OCI-LY7 (cell line): ENCODE results near the gene CRYAB.

ENCODE experiments used
- CTCF ChIP-seq: fragments of 200-600 bp; sonication (generic); conservative IDR thresholded peaks from 2 replicates; pipeline ENCODE4 v1.5.1; 2014; ENCODE audit warnings: mild to moderate bottlenecking, antibody characterized with exemption, low read length, moderate library complexity, mixed read lengths
- EZH2phosphoT487 ChIP-seq: fragments of 200-600 bp; sonication (generic); IDR thresholded peaks from 2 replicates; pipeline ENCODE4 v1.6.1; 2018; ENCODE audit warnings: low read depth, borderline replicate concordance, mild to moderate bottlenecking, mixed run types, antibody characterized with exemption, low read length, moderate library complexity, mixed read lengths

- TF ChIP-seq CTCF (no peak), EZH2phosphoT487 (no peak)
Measured at GRCh38 chr11:111944139-111944538, 32.6 kb upstream of the CRYAB start.
